HG03097 (cell line): ENCODE measurements around the gene PLCL2.

Source experiments
- ATAC-seq: cut with Tn5 transposase; IDR thresholded peaks from one replicate; pipeline ENCODE4 v1.9.1; 2021; ENCODE audit not compliant: unreplicated experiment, low FRiP score

PLCL2 gene

GRCh38 chr3:17137321-17137826 is 252.6 kb downstream of the PLCL2 start:
- ATAC-seq, result no peak

- ATAC-seq, result no peak
Measured at GRCh38 chr3:17138246-17139039, 253.7 kb downstream of the PLCL2 start.
